K562 (cell line): ENCODE measurements around the gene TTC38. TPM values are rescaled to one million over a fixed set of nuclear protein-coding genes. Genes with fewer than 3 reads are reported as not detected.
A peak's percentile ranks its signal among the peaks of the same experiment; 100 is the strongest.

Experiments
- CREB5 ChIP-seq: fragments of 250-450 bp; sonication (Bioruptor Pico); IDR thresholded peaks from 2 replicates; pipeline ENCODE4 v1.5.0; 2020; ENCODE audit warnings: mild to moderate bottlenecking
- CXXC5 ChIP-seq: fragments of 250-450 bp; sonication (Bioruptor Pico); IDR thresholded peaks from 2 replicates; pipeline ENCODE4 v1.8.0; 2022; ENCODE audit warnings: inconsistent platforms, mild to moderate bottlenecking, moderate library complexity
- DDX20 ChIP-seq: fragments of 450-650 bp; IDR thresholded peaks from 2 replicates; pipeline ENCODE4 v1.6.1; 2016; ENCODE audit warnings: missing genetic modification characterization, low read depth, mild to moderate bottlenecking, missing compliant biosample characterization, moderate library complexity
- ELK3 ChIP-seq: fragments of 450-650 bp; formaldehyde crosslinking; IDR thresholded peaks from 2 replicates; pipeline ENCODE4 v1.4.0; 2020; ENCODE audit warnings: mild to moderate bottlenecking
- ESRRB ChIP-seq: fragments of 250-450 bp; sonication (Bioruptor Pico); IDR thresholded peaks from 2 replicates; pipeline ENCODE4 v1.5.0; 2020; ENCODE audit warnings: mild to moderate bottlenecking, moderate library complexity, borderline replicate concordance
- KLF16 ChIP-seq: IDR thresholded peaks from 2 replicates; pipeline ENCODE4 v1.6.1; 2016; ENCODE audit warnings: antibody characterized with exemption
- LCOR ChIP-seq: sonication (generic); formaldehyde crosslinking; IDR thresholded peaks from 2 replicates; pipeline ENCODE4 v1.8.0; 2022; ENCODE audit warnings: mild to moderate bottlenecking, missing genetic modification reagents
- MNT ChIP-seq, 2 experiments: fragments of 450-650 bp; conservative IDR thresholded peaks; 2 replicates each; pipeline ENCODE4 v1.6.1; 2017; ENCODE audit warnings: mild to moderate bottlenecking in 2 of 2, moderate library complexity in 2 of 2
- PHF8 ChIP-seq: fragments of 200-600 bp; sonication (generic); IDR thresholded peaks from 2 replicates; pipeline ENCODE4 v1.6.1; 2012; ENCODE audit warnings: mixed run types, mild to moderate bottlenecking, inconsistent platforms, low read length, moderate library complexity, borderline replicate concordance
- PKNOX1 ChIP-seq: fragments of 450-650 bp; IDR thresholded peaks from 2 replicates; pipeline ENCODE4 v1.6.1; 2016
- RFX1 ChIP-seq: fragments of 450-650 bp; IDR thresholded peaks from 2 replicates; pipeline ENCODE4 v1.6.1; 2016; ENCODE audit warnings: mild to moderate bottlenecking, moderate library complexity
- STAT5B ChIP-seq: fragments of 250-450 bp; sonication (Bioruptor Pico); IDR thresholded peaks from 2 replicates; pipeline ENCODE4 v1.8.0; 2021; ENCODE audit warnings: mild to moderate bottlenecking, inconsistent platforms
- TCF3 ChIP-seq: sonication (generic); formaldehyde crosslinking; IDR thresholded peaks from 2 replicates; pipeline ENCODE4 v1.4.0; 2020; ENCODE audit warnings: mild to moderate bottlenecking, missing genetic modification reagents
- YBX1 ChIP-seq: fragments of 450-650 bp; IDR thresholded peaks from 2 replicates; pipeline ENCODE4 v1.7.1; 2016; ENCODE audit warnings: mild to moderate bottlenecking
- ZBTB34 ChIP-seq: fragments of 250-450 bp; sonication (Bioruptor Pico); IDR thresholded peaks from 2 replicates; pipeline ENCODE4 v1.8.0; 2021; ENCODE audit warnings: mild to moderate bottlenecking, moderate library complexity
- ZNF143 ChIP-seq: sonication (generic); formaldehyde crosslinking; IDR thresholded peaks from 2 replicates; pipeline ENCODE4 v1.9.0; 2022; ENCODE audit warnings: mild to moderate bottlenecking, missing genetic modification reagents
- ZNF384 ChIP-seq: IDR thresholded peaks from 2 replicates; pipeline ENCODE4 v1.6.1; 2012; ENCODE audit warnings: low read depth, low read length, improper control_type of control experiment
- ZNF740 ChIP-seq, 3 experiments: fragments of 200-800 bp in 1 of 3; sonication (Bioruptor generic) in 1 of 3; sonication (generic) in 1 of 3; formaldehyde crosslinking in 1 of 3; IDR thresholded peaks; 2 replicates each; pipeline versions ENCODE4 v1.6.1 to v1.8.0; 2016 to 2022; ENCODE audit warnings: mild to moderate bottlenecking in 2 of 3, missing compliant biosample characterization in 2 of 3, missing genetic modification characterization in 2 of 3, missing genetic modification reagents in 1 of 3
- polyA plus RNA-seq, 8 experiments: library from polyadenylated mRNA; depleted of rRNA in 4 of 8; stranded (reverse) in 5 of 8; unstranded in 3 of 8; fragments of >200 nt; fragmentation: Nextera tagmentation in 2 of 8; fragmentation: Illumina TruSeq in 1 of 8; extraction: Ambion mirVana in 2 of 8; extraction: Trizol in 1 of 8; gene quantifications; 2 replicates each; pipeline versions ENCODE4 v1.2.1 to v1.2.3, GENCODE V29; 2011 to 2014; ENCODE audit warnings: inconsistent platforms in 1 of 8, missing spikeins in 1 of 8
- total RNA-seq, 7 experiments: library from RNA; depleted of rRNA in 6 of 7; stranded (reverse); fragments of >200 nt in 6 of 7; fragmentation: Illumina TruSeq in 2 of 7; extraction: Trizol in 2 of 7; gene quantifications; 2 replicates each; pipeline versions ENCODE4 v1.2.1 to v1.2.3, GENCODE V29; 2011 to 2021; ENCODE audit warnings: low replicate concordance in 1 of 7

The TTC38 gene
- total and polyA plus RNA-seq, 9 of the 15 experiments (the other 6 are each of a cell fraction or from before 2014, with no cell fraction given), result 0.84 to 28.4 (median 18.1) TPM

- TF ChIP-seq ELK3 (CRISPR knock-in tag), result no peak
- TF ChIP-seq RFX1, result no peak
- TF ChIP-seq ZNF740 (CRISPR knock-in tag; IDR thresholded peaks at IDR 0.05), result no peak
- TF ChIP-seq ZNF740 (tag; IDR thresholded peaks at IDR 0.05), result no peak
- TF ChIP-seq LCOR (CRISPR knock-in tag), result no peak
- no peak for TF ChIP-seq KLF16
- TF ChIP-seq STAT5B (CRISPR knock-in tag), result no peak
- TF ChIP-seq CXXC5, result peak; percentile 95
- TF ChIP-seq YBX1, result no peak
- no peak for TF ChIP-seq ZNF143
- peak; percentile 84; the same call in 1 of the 2 replicates for TF ChIP-seq PHF8
- peak; percentile 52 for TF ChIP-seq PKNOX1
- no peak for TF ChIP-seq DDX20 (tag)
- no peak for TF ChIP-seq ESRRB (CRISPR knock-in tag)
- no peak for TF ChIP-seq TCF3 (CRISPR knock-in tag)
- TF ChIP-seq CREB5 (CRISPR knock-in tag), result no peak
- no peak for TF ChIP-seq ZBTB34
- no peak for TF ChIP-seq ZNF384
- TF ChIP-seq MNT (conservative IDR thresholded peaks at IDR 0.05), result peak; percentile 38 to 76; a peak in 3 of 4 replicates
Measured at GRCh38 chr22:46335201-46336118, 67.7 kb downstream of the TTC38 start, which contains the start of gene TRMU (continued).
